ENCODE measurements around the gene ZBTB32. TPM values are rescaled to one million over a fixed set of nuclear protein-coding genes. Genes with fewer than 3 reads are reported as not detected.

The ZBTB32 gene
- total RNA-seq, 1 experiment from 2014 or later = not detected

- ATAC-seq = no peak
- Histone ChIP-seq H3K27ac (ENCODE audit: low read length) (no peak overlapping the region), H3K4me1 (ENCODE audit: control insufficient read depth, insufficient read depth, low read length) (no peaks in the 10 kb centered on the region), H3K4me3 (ENCODE audit: low read depth in 2 of 2, low read length in 2 of 2) (no peak overlapping the region), H3K36me3 (ENCODE audit: control insufficient read depth, insufficient read depth, low read length) (peaks cover 28% of the 10 kb centered on the region), H3K27me3 (ENCODE audit: control insufficient read depth, insufficient read depth, low read length) (no peaks in the 10 kb centered on the region), H3K9me3 (ENCODE audit: control insufficient read depth, insufficient read depth, low read depth, low read length) (no peaks in the 10 kb centered on the region)
- intact Hi-C loops (cut with micrococcal nuclease; ENCODE audit: unreplicated experiment) (no loop called here), in situ Hi-C loops (cut with HindIII; ENCODE audit: low pct_unique_long_range_greater_than_20kb, low sequenced_read_pairs) (no loop called here)
- POLR2A ChIA-PET = interaction anchor here (0.5 to 0.7 kb wide), 2 partner anchors 48 to 91 kb away, joined by 3 to 9 read pairs; no protein-coding TSS in a partner anchor
- DNase-seq (ENCODE audit: low read depth, low spot score) = no peak
- no TSS peak for BruUV-seq (replicated peaks)
- CTCF ChIA-PET = interaction anchor here (0.6 kb wide), 1 partner anchor 21 kb away, joined by 3 read pairs; the partner anchor contains the start of gene LIN37
- TF ChIP-seq POLR2AphosphoS5 (IDR thresholded peaks at IDR 0.05; ENCODE audit: low read depth, low read length) (no peak), CTCF (IDR thresholded peaks at IDR 0.05) (no peak), REST (IDR thresholded peaks at IDR 0.05; ENCODE audit: insufficient read depth in 1 of 2, low read depth in 2 of 2, low read length in 1 of 2) (no peak), TCF7L2 (IDR thresholded peaks at IDR 0.05; ENCODE audit: low read depth, low read length) (no peak), SIN3A (IDR thresholded peaks at IDR 0.05; ENCODE audit: borderline replicate concordance, insufficient read depth, low read depth, low read length) (no peak)
Measured at GRCh38 chr19:35727053-35727955, 22.9 kb downstream of the ZBTB32 start.

- H3K27me3 ChIP-seq (ENCODE audit: control insufficient read depth, insufficient read depth, low read length) = no peaks in the 10 kb centered on the region
- peaks cover 25% of the 10 kb centered on the region for H3K36me3 ChIP-seq (ENCODE audit: control insufficient read depth, insufficient read depth, low read length)
- ChIA-PET CTCF (interaction anchor here (0.6 kb wide), 1 partner anchor 20 kb away, joined by 3 read pairs; the partner anchor contains the start of gene LIN37), POLR2A (interaction anchor here (0.5 to 0.7 kb wide), 2 partner anchors 49 to 90 kb away, joined by 3 to 9 read pairs; no protein-coding TSS in a partner anchor)
- H3K4me1 ChIP-seq (ENCODE audit: control insufficient read depth, insufficient read depth, low read length) = no peaks in the 10 kb centered on the region
- in situ Hi-C loops (cut with HindIII; ENCODE audit: low pct_unique_long_range_greater_than_20kb, low sequenced_read_pairs) = no loop called here
- intact Hi-C loops (cut with micrococcal nuclease; ENCODE audit: unreplicated experiment) = no loop called here
- H3K9me3 ChIP-seq (ENCODE audit: control insufficient read depth, insufficient read depth, low read depth, low read length) = no peaks in the 10 kb centered on the region
- no peak for ATAC-seq
- TF ChIP-seq CTCF (IDR thresholded peaks at IDR 0.05) = no peak
- no peak for TF ChIP-seq SIN3A (IDR thresholded peaks at IDR 0.05; ENCODE audit: borderline replicate concordance, insufficient read depth, low read depth, low read length)
- no peak for TF ChIP-seq REST (IDR thresholded peaks at IDR 0.05; ENCODE audit: insufficient read depth in 1 of 2, low read depth in 2 of 2, low read length in 1 of 2)
- BruUV-seq (replicated peaks) = no TSS peak
- H3K27ac ChIP-seq (ENCODE audit: low read length) = no peak overlapping the region
- H3K4me3 ChIP-seq (ENCODE audit: low read depth in 2 of 2, low read length in 2 of 2) = no peak overlapping the region
- DNase-seq (ENCODE audit: low read depth, low spot score) = no peak
Measured at GRCh38 chr19:35727956-35728706, 23.8 kb downstream of the ZBTB32 start.
